MM.1S (cell line): ENCODE results near the gene CNPY2.
"Not testable (repeated sequence)": the region's sequence is repeated elsewhere in the genome, so short reads cannot be mapped to it uniquely, and the experiment has no call there.

Experiments
- DNase-seq: peaks from one replicate; pipeline ENCODE4 v3.0.0-alpha.2; 2015
- H2AFZ ChIP-seq: fragments of 300-600 bp; sonication (generic); 2 replicates; pipeline ENCODE4 v1.6.0; 2016; ENCODE audit warnings: antibody characterized with exemption, low read length
- H3F3A ChIP-seq: fragments of 300-600 bp; sonication (generic); 2 replicates; pipeline ENCODE4 v1.6.1; 2016; ENCODE audit warnings: mild to moderate bottlenecking, antibody characterized with exemption, low read length, moderate library complexity, mixed read lengths; ENCODE audit not compliant: insufficient read depth
- H3K27ac ChIP-seq: fragments of 300-600 bp; sonication (generic); 2 replicates; pipeline ENCODE4 v1.5.1; 2016; ENCODE audit warnings: mild to moderate bottlenecking, low read length
- H3K27me3 ChIP-seq: fragments of 300-600 bp; sonication (generic); replicated peaks from 2 replicates; pipeline ENCODE4 v1.6.0; 2016; ENCODE audit warnings: low read length; ENCODE audit not compliant: insufficient read depth
- H3K36me3 ChIP-seq: fragments of 300-600 bp; sonication (generic); replicated peaks from 2 replicates; pipeline ENCODE4 v1.6.1; 2016; ENCODE audit warnings: mild to moderate bottlenecking, low read length, mixed read lengths; ENCODE audit not compliant: insufficient read depth
- H3K4me1 ChIP-seq: fragments of 300-600 bp; sonication (generic); 2 replicates; pipeline ENCODE4 v1.6.1; 2016; ENCODE audit warnings: low read length, mixed read lengths
- H3K4me2 ChIP-seq: fragments of 300-600 bp; sonication (generic); 2 replicates; pipeline ENCODE4 v1.6.0; 2016; ENCODE audit warnings: low read depth, low read length
- H3K4me3 ChIP-seq: fragments of 300-600 bp; sonication (generic); 2 replicates; pipeline ENCODE4 v1.5.1; 2016; ENCODE audit warnings: low read length, mixed read lengths
- H3K79me2 ChIP-seq: fragments of 300-600 bp; sonication (generic); 2 replicates; pipeline ENCODE4 v1.6.1; 2016; ENCODE audit warnings: mixed run types, low read length, mixed read lengths
- H3K9ac ChIP-seq: fragments of 300-600 bp; sonication (generic); 2 replicates; pipeline ENCODE4 v1.6.1; 2016; ENCODE audit warnings: low read length, mixed read lengths
- H3K9me2 ChIP-seq: fragments of 300-600 bp; sonication (generic); replicated peaks from 2 replicates; pipeline ENCODE4 v1.6.1; 2016; ENCODE audit warnings: mild to moderate bottlenecking, low read length, mixed read lengths; ENCODE audit not compliant: insufficient read depth
- H3K9me3 ChIP-seq: fragments of 300-600 bp; sonication (generic); replicated peaks from 2 replicates; pipeline ENCODE4 v1.6.1; 2016; ENCODE audit warnings: mild to moderate bottlenecking, low read length, mixed read lengths; ENCODE audit not compliant: insufficient read depth
- H4K20me1 ChIP-seq: fragments of 300-600 bp; sonication (generic); 2 replicates; pipeline ENCODE4 v1.6.1; 2016; ENCODE audit warnings: mild to moderate bottlenecking, low read length, moderate library complexity, mixed read lengths; ENCODE audit not compliant: insufficient read depth
- EZH2 ChIP-seq: fragments of 300-600 bp; sonication (generic); optimal IDR thresholded peaks from 2 replicates; pipeline ENCODE3; 2017; ENCODE audit warnings: low read depth, mild to moderate bottlenecking, antibody characterized with exemption, low read length, mixed read lengths
- EZH2phosphoT487 ChIP-seq: fragments of 300-600 bp; sonication (generic); IDR thresholded peaks from 2 replicates; pipeline ENCODE4 v1.6.1; 2018; ENCODE audit warnings: antibody characterized with exemption, low read length
- TF ChIP-seq, protein P1 (sequence below): fragments of 300-600 bp; sonication (generic); IDR thresholded peaks from 2 replicates; pipeline ENCODE4 v1.5.1; 2016; ENCODE audit warnings: antibody characterized with exemption, low read length, mixed read lengths

CNPY2 gene

DNA sequence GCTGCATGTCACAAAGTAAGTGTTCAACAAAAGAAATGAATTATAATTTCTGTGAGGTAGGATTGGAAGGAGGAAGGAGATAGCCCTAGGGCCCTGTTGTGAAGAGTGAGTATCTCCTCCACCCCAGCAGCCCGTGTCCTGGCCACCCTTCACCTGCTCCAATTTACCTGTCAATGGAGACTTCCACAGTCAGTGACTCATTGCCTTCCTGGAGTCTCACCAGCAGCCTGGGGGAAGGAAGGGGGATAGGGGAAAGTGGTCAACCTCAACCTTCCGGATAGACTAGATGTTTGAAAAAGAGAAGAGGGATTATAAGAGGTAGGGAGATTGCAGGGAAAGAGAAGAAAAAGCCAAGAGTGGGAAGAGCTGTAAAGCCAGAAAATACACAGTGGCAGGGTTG, 34.9 kb upstream of the CNPY2 start:
- no peaks in the 10 kb centered on the region for H4K20me1 ChIP-seq
- H3K4me3 ChIP-seq, result no peak overlapping the region
- no peaks in the 10 kb centered on the region for H3K9me3 ChIP-seq
- TF ChIP-seq EZH2phosphoT487, result no peak
- H3K4me1 ChIP-seq, result no peaks in the 10 kb centered on the region
- H3K36me3 ChIP-seq, result peaks cover 21% of the 10 kb centered on the region
- no peak overlapping the region for H2AFZ ChIP-seq
- H3K27me3 ChIP-seq, result no peaks in the 10 kb centered on the region
- no peaks in the 10 kb centered on the region for H3K9me2 ChIP-seq
- no peak overlapping the region for H3K27ac ChIP-seq
- H3K79me2 ChIP-seq, result peaks cover 21% of the 10 kb centered on the region
- no peak overlapping the region for H3K9ac ChIP-seq
- H3F3A ChIP-seq, result no peaks in the 10 kb centered on the region
- no peak for DNase-seq
- H3K4me2 ChIP-seq, result no peak overlapping the region

DNA sequence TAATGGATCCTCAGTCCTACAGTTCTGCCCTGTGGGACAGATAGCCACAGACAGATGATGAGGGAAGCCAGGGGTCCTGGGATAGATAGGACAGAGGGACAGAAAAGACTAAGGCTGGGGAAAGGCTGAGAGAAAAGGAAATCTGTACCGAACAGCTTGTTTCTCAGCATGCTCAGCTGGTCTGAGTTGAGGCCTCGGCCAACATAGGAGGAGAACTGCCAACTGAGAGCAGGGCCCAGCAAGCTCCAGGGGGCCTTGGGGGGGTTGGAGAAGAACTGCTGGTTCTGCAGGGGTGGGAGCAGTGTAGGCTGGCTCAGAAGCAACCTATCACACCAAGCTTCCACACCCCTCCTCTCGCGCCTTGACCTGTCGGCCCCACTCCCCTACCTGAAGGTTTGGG, 33.0 kb upstream of the CNPY2 start:
- no peak overlapping the region for H3K4me2 ChIP-seq
- DNase-seq, result no peak
- TF ChIP-seq EZH2 (no peak), EZH2phosphoT487 (no peak)
- TF ChIP-seq, protein P1, sequence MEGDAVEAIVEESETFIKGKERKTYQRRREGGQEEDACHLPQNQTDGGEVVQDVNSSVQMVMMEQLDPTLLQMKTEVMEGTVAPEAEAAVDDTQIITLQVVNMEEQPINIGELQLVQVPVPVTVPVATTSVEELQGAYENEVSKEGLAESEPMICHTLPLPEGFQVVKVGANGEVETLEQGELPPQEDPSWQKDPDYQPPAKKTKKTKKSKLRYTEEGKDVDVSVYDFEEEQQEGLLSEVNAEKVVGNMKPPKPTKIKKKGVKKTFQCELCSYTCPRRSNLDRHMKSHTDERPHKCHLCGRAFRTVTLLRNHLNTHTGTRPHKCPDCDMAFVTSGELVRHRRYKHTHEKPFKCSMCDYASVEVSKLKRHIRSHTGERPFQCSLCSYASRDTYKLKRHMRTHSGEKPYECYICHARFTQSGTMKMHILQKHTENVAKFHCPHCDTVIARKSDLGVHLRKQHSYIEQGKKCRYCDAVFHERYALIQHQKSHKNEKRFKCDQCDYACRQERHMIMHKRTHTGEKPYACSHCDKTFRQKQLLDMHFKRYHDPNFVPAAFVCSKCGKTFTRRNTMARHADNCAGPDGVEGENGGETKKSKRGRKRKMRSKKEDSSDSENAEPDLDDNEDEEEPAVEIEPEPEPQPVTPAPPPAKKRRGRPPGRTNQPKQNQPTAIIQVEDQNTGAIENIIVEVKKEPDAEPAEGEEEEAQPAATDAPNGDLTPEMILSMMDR, result no peak
- H4K20me1 ChIP-seq, result no peaks in the 10 kb centered on the region
- no peak overlapping the region for H3K9ac ChIP-seq
- H3F3A ChIP-seq, result no peaks in the 10 kb centered on the region
- H3K79me2 ChIP-seq, result peaks cover 6% of the 10 kb centered on the region; the same call in 1 of the 2 replicates
- H3K9me2 ChIP-seq, result no peaks in the 10 kb centered on the region
- no peaks in the 10 kb centered on the region for H3K9me3 ChIP-seq
- peaks cover 21% of the 10 kb centered on the region for H3K36me3 ChIP-seq
- H3K27me3 ChIP-seq, result no peaks in the 10 kb centered on the region
- no peak overlapping the region for H2AFZ ChIP-seq
- no peak overlapping the region for H3K4me3 ChIP-seq
- H3K4me1 ChIP-seq, result no peaks in the 10 kb centered on the region
- H3K27ac ChIP-seq, result no peak overlapping the region

DNA sequence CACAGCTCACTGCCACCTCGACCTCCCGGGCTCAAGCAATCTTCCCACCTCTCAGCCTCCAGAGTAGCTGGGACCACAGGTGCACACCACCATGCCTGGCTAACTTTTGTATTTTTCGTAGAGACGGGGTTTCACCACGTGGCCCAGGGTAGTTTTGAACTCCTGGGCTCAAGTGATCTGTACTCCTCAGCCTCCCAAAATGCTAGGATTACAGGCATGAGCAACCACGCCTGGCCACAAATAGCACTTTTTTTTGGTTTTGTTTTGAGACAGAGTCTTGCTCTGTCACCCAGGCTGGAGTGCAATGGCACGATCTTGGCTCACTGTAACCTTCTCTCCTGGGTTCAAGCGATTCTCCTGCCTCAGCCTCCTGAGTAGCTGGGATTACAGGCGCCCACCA, 31.5 kb upstream of the CNPY2 start:
- peaks cover 17% of the 10 kb centered on the region for H3K36me3 ChIP-seq

DNA sequence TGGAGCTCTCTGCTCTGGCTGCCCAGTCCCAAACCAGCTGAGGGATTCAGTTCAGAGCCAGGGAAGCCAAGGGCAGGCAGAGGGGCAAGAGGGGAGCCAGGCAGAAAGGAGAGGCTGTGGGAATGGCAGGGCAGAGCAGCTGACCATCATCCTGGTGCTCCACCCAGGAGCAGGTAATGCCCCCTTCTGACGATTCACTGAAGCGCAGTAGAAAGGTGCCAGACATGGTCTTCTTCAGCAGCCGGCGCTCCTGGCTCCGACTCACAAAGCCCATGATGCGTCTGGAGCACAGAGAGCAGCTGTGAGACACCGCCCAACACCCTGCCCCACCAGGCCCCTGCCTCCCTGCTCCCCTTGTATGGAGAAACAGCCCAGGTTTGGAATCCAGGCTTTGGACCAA, 30.9 kb upstream of the CNPY2 start:
- Histone ChIP-seq H3K4me2 (no peak overlapping the region), H3K27me3 (no peaks in the 10 kb centered on the region), H3F3A (no peaks in the 10 kb centered on the region), H3K9me3 (no peaks in the 10 kb centered on the region), H3K9me2 (no peaks in the 10 kb centered on the region), H3K4me1 (no peaks in the 10 kb centered on the region), H3K4me3 (no peak overlapping the region), H3K36me3 (peaks cover 17% of the 10 kb centered on the region), H3K27ac (no peak overlapping the region), H3K79me2 (peaks cover 5% of the 10 kb centered on the region; the same call in 1 of the 2 replicates), H2AFZ (no peak overlapping the region), H4K20me1 (no peaks in the 10 kb centered on the region), H3K9ac (no peak overlapping the region)
- DNase-seq, result no peak
- TF ChIP-seq, protein P1, result peak; percentile 18
- TF ChIP-seq EZH2phosphoT487, result no peak

More for the DNA sequence above, 31.5 kb upstream of the CNPY2 start:
- H3K27me3 ChIP-seq, H3K4me1 ChIP-seq, H3F3A ChIP-seq, H3K9ac ChIP-seq, DNase-seq, H3K79me2 ChIP-seq, H3K9me3 ChIP-seq, H3K27ac ChIP-seq, H3K4me2 ChIP-seq, H3K9me2 ChIP-seq, H2AFZ ChIP-seq, H3K4me3 ChIP-seq, H4K20me1 ChIP-seq: not testable (repeated sequence)

DNA sequence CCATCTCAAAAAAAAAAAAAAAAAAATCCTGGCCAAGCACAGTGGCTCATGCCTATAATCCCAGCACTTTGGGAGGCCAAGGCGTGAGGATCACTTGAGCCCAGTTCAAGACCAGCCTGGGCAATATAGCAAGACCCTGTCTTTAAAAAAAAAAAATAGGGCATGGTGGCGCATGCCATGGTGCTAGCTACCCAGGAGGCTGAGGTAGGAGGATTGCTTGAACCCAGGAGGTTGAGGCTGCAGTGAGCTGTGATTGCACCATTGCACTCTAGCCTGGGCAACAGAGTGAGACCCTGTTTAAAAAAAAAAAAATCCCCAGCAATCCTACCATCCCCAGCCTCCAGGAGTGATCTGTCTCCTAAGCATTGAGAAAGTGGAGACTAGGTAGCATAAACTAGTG, 26.5 kb upstream of the CNPY2 start:
- not testable (repeated sequence) for H3K27me3 ChIP-seq, H3K9ac ChIP-seq, DNase-seq, H3K27ac ChIP-seq, H3K4me2 ChIP-seq, H3K4me3 ChIP-seq, H3K36me3 ChIP-seq, H2AFZ ChIP-seq, H4K20me1 ChIP-seq, H3K9me3 ChIP-seq, H3K9me2 ChIP-seq
- Histone ChIP-seq H3F3A (peaks cover 30% of the 10 kb centered on the region), H3K79me2 (peaks cover 19% of the 10 kb centered on the region), H3K4me1 (peaks cover 28% of the 10 kb centered on the region)
